Endothelial cell (in vitro differentiated cells): ENCODE measurements around the gene NLRP9. TPM values are rescaled to one million over a fixed set of nuclear protein-coding genes. Genes with fewer than 3 reads are reported as not detected.

Source experiments
- DNase-seq: peaks from one replicate; pipeline ENCODE4 v3.0.0; 2021; ENCODE audit warnings: low spot score
- H3K27ac Mint-ChIP-seq: one replicate; pipeline ENCODE4 v1.8.0; 2021; ENCODE audit warnings: mixed read lengths, inconsistent platforms; ENCODE audit not compliant: unreplicated experiment
- H3K27me3 Mint-ChIP-seq: one replicate; pipeline ENCODE4 v1.8.0; 2021; ENCODE audit warnings: mild to moderate bottlenecking, moderate library complexity, mixed read lengths, inconsistent platforms; ENCODE audit not compliant: unreplicated experiment
- H3K36me3 Mint-ChIP-seq: one replicate; pipeline ENCODE4 v1.8.0; 2021; ENCODE audit warnings: mild to moderate bottlenecking, low read depth, mixed read lengths, inconsistent platforms; ENCODE audit not compliant: unreplicated experiment
- H3K4me1 Mint-ChIP-seq: one replicate; pipeline ENCODE4 v1.8.0; 2021; ENCODE audit warnings: mild to moderate bottlenecking, mixed read lengths, inconsistent platforms; ENCODE audit not compliant: unreplicated experiment
- H3K4me3 Mint-ChIP-seq: one replicate; pipeline ENCODE4 v1.8.0; 2021; ENCODE audit warnings: mild to moderate bottlenecking, mixed read lengths, inconsistent platforms; ENCODE audit not compliant: unreplicated experiment
- H3K9me3 Mint-ChIP-seq: one replicate; pipeline ENCODE4 v1.8.0; 2021; ENCODE audit warnings: mixed read lengths, inconsistent platforms; ENCODE audit not compliant: unreplicated experiment
- CTCF ChIP-seq: fragments of 200-600 bp; sonication (generic); IDR thresholded peaks from one replicate; pipeline ENCODE4 v1.5.0; 2021; ENCODE audit warnings: antibody characterized with exemption; ENCODE audit not compliant: unreplicated experiment
- total RNA-seq: library from RNA; stranded (reverse); fragmentation: NEBNext Ultra II Directional; extraction: Animal tissue kit (Norgen Biotek cat#: 25700); gene quantifications from one replicate; pipeline ENCODE4 v1.2.1, GENCODE V29; 2021; ENCODE audit not compliant: unreplicated experiment

NLRP9 gene
- total RNA-seq, 1 donor from 2014 or later: not detected

- TF ChIP-seq CTCF: no peak
- DNase-seq: no peak
- H3K4me3 Mint-ChIP-seq: no peak overlapping the region
These were observed 43.3 kb downstream of the NLRP9 start for GRCh38 chr19:55694656-55695491.

GRCh38 chr19:55694241-55694655 is 44.0 kb downstream of the NLRP9 start:
- no peak for TF ChIP-seq CTCF
- Mint-ChIP-seq H3K27ac (no peak overlapping the region), H3K4me1 (no peaks in the 10 kb centered on the region), H3K36me3 (peaks cover 37% of the 10 kb centered on the region), H3K9me3 (no peaks in the 10 kb centered on the region), H3K27me3 (peaks cover 7% of the 10 kb centered on the region), H3K4me3 (no peak overlapping the region)
- DNase-seq: no peak

More at GRCh38 chr19:55694656-55695491, 43.3 kb downstream of the NLRP9 start:
- H3K27me3 Mint-ChIP-seq: peaks cover 7% of the 10 kb centered on the region
- H3K27ac Mint-ChIP-seq: no peak overlapping the region
- H3K4me1 Mint-ChIP-seq: no peaks in the 10 kb centered on the region
- no peaks in the 10 kb centered on the region for H3K9me3 Mint-ChIP-seq
- peaks cover 34% of the 10 kb centered on the region for H3K36me3 Mint-ChIP-seq

GRCh38 chr19:55693336-55693974 is 44.7 kb downstream of the NLRP9 start:
- no peak overlapping the region for H3K27ac Mint-ChIP-seq
- peaks cover 7% of the 10 kb centered on the region for H3K27me3 Mint-ChIP-seq
- DNase-seq: no peak
- H3K9me3 Mint-ChIP-seq: no peaks in the 10 kb centered on the region
- H3K4me1 Mint-ChIP-seq: no peaks in the 10 kb centered on the region
- peaks cover 34% of the 10 kb centered on the region for H3K36me3 Mint-ChIP-seq
- no peak for TF ChIP-seq CTCF
- no peak overlapping the region for H3K4me3 Mint-ChIP-seq

GRCh38 chr19:55692681-55693081 is 45.5 kb downstream of the NLRP9 start:
- TF ChIP-seq CTCF: no peak
- no peak for DNase-seq
- H3K27ac Mint-ChIP-seq: no peak overlapping the region
- H3K4me1 Mint-ChIP-seq: no peaks in the 10 kb centered on the region
- H3K36me3 Mint-ChIP-seq: peaks cover 31% of the 10 kb centered on the region
- H3K9me3 Mint-ChIP-seq: no peaks in the 10 kb centered on the region
- no peak overlapping the region for H3K4me3 Mint-ChIP-seq
- peaks cover 8% of the 10 kb centered on the region for H3K27me3 Mint-ChIP-seq
